Heart right ventricle (tissue), 16 donors: Measurements from ENCODE around the gene SF1. TPM values are rescaled to one million over a fixed set of nuclear protein-coding genes. Genes with fewer than 3 reads are reported as not detected.

ENCODE experiments used
- ATAC-seq, 8 donors: fragments of 200-7000 bp; cut with Tn5 transposase; one replicate each; pipeline ENCODE4 v1.9.1; 2020; ENCODE audit warnings: mild to moderate bottlenecking in 8 of 8, moderate library complexity in 8 of 8, moderate number of reproducible peaks in 1 of 8
- DNase-seq, 2 donors: peaks; one replicate each; pipeline ENCODE4 v3.0.0-alpha.2; 2020
- H3K27ac ChIP-seq, 10 donors: fragments of 200-600 bp; sonication (generic) in 2 of 10; one replicate each; pipeline versions ENCODE4 v1.5.0 to v1.8.0; 2020 to 2022; ENCODE audit warnings: mild to moderate bottlenecking in 3 of 10
- H3K27me3 ChIP-seq, 7 donors: fragments of 200-600 bp; one replicate each; pipeline ENCODE4 v1.8.0; 2021 to 2022; ENCODE audit warnings: mild to moderate bottlenecking in 2 of 7
- H3K36me3 ChIP-seq, 9 donors: fragments of 200-600 bp; sonication (generic) in 1 of 9; one replicate each; pipeline versions ENCODE4 v1.5.0 to v1.8.0; 2020 to 2022; ENCODE audit warnings: mild to moderate bottlenecking in 2 of 9
- H3K4me1 ChIP-seq, 9 donors: fragments of 200-600 bp; sonication (generic) in 1 of 9; one replicate each; pipeline versions ENCODE4 v1.5.0 to v1.8.0; 2020 to 2022; ENCODE audit warnings: mild to moderate bottlenecking in 4 of 9
- H3K4me3 ChIP-seq, 10 donors: fragments of 200-600 bp; sonication (generic) in 2 of 10; one replicate each; pipeline versions ENCODE4 v1.5.0 to v1.8.0; 2020 to 2022; ENCODE audit warnings: mild to moderate bottlenecking in 7 of 10, moderate library complexity in 2 of 10
- H3K9me3 ChIP-seq, 11 donors: fragments of 200-600 bp in 10 of 11; sonication (generic) in 2 of 11; one replicate each; pipeline versions ENCODE4 v1.5.0 to v1.8.0; 2013 to 2022; ENCODE audit warnings: mild to moderate bottlenecking in 2 of 11, control low read depth in 1 of 11, moderate library complexity in 1 of 11
- CTCF ChIP-seq, 9 donors: fragments of 200-600 bp; sonication (generic) in 2 of 9; IDR thresholded peaks; one replicate each; pipeline versions ENCODE4 v1.5.0 to v1.8.0; 2021 to 2022; ENCODE audit warnings: antibody characterized with exemption in 9 of 9, mild to moderate bottlenecking in 5 of 9, moderate library complexity in 1 of 9
- WGBS, 2 donors: extraction: QIAGEN DNeasy Blood & Tissue Kit; methylation state at CpG; one replicate each; pipeline ENCODE4 v1.1.7; 2013; ENCODE audit warnings: inconsistent platforms in 1 of 2; 5-methylcytosine and 5-hydroxymethylcytosine counted together
- intact Hi-C, 10 donors: fragments of 100-400 bp; cut with DNase I; formaldehyde crosslinking; loops; one replicate each; pipeline versions ENCODE4 v1.11.1 to v1.14.2; 2022
- polyA plus RNA-seq, 2 donors: library from polyadenylated mRNA; stranded (reverse); fragments of 200-250 nt; gene quantifications; one replicate each; pipeline ENCODE4 v1.2.3, GENCODE V29; 2013
- total RNA-seq, 10 donors: library from RNA; stranded (reverse); fragmentation: NEBNext Ultra II Directional in 3 of 10; extraction: Animal tissue kit (Norgen Biotek cat#: 25700) in 3 of 10; gene quantifications; one replicate each; pipeline versions ENCODE4 v1.2.1 to v1.2.4, GENCODE V29; 2021 to 2023
- donor health status: Arrhythmogenic right ventricular cardiomyopathy.
- donor health status: ischemic (EF 13 %, LVEDD 7.1; RV severe dilation, severe dysfunction).
- donor health status: healthy with polysubstance abuse.
- donor health status: DM: no; HTN: yes; CAD: no.
- donor health status: DM: no; HTN: no; CAD: no.
- donor health status: ischemic (EF 25% LVEDD 6.9; RV normal size, moderate dysfunction).
- donor health status: ischemic (EF 25% LVEDD 5.7; RV mildly dilated, moderate dysfunction).
- donor health status: healthy.
- donor health status: DM: yes; HTN: yes; CAD: no.
- donor health status: Ischemic cardiomyopathy.
- donor health status: ischemic (EF 35%, LVEDD 5.7; RV mildly dilated, moderate dysfunction).
- donor health status: nonischemic (EF 11% LVEDD 7.7; RV severe dilation, severe dysfunction).
- donor health status: DM: yes; HTN: yes; CAD: no.
- donor health status: PGD.
- donor health status: ischemic (EF 29% LVEDD 5.4; RV normal size, mild dysfunction).
- donor health status: nonischemic (EF 23%, LVEDD 6.1; RV moderate dilation, normal function).

The SF1 gene
- total and polyA plus RNA-seq, 12 donors: 45.6 to 201 (median 160) TPM

DNA sequence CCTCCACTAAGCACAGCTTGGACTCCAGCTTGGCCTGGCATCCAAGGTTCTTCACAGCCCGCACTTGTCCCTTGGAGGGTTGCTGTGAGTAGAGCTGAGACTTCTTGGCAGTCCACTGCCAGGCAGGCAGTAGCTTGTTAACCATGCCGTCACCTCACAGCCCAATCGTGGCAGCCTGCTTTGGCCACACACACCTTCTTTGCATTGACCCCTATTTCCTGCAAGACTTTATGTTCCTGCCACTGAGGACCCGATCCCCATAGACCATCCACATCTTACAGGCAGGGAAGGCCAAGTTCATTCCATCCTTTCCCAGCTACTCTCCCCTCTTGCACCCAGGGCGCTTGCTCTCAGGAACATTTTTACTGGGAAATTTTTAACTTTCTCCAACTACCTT is 16.1 kb downstream of the SF1 start:
- 62 to 66% methylated on average over 5 of the region's 5 CpGs for WGBS, 2 donors
- intact Hi-C loops: no loop called here
- Histone ChIP-seq H3K27me3 (no peaks in the 10 kb centered on the region), H3K9me3 (no peaks in the 10 kb centered on the region), H3K27ac (peak overlapping the region in 8 of 10 donors; percentile 65 to 87 (median 79)), H3K4me1 (peaks cover 33 to 77% (median 70%) of the 10 kb centered on the region in 9 donors), H3K4me3 (no peak overlapping the region), H3K36me3 (peaks cover 4 to 58% (median 36%) of the 10 kb centered on the region in 9 donors)
- ATAC-seq (no peak), DNase-seq (no peak)
- no peak for TF ChIP-seq CTCF (IDR thresholded peaks at IDR 0.05)

DNA sequence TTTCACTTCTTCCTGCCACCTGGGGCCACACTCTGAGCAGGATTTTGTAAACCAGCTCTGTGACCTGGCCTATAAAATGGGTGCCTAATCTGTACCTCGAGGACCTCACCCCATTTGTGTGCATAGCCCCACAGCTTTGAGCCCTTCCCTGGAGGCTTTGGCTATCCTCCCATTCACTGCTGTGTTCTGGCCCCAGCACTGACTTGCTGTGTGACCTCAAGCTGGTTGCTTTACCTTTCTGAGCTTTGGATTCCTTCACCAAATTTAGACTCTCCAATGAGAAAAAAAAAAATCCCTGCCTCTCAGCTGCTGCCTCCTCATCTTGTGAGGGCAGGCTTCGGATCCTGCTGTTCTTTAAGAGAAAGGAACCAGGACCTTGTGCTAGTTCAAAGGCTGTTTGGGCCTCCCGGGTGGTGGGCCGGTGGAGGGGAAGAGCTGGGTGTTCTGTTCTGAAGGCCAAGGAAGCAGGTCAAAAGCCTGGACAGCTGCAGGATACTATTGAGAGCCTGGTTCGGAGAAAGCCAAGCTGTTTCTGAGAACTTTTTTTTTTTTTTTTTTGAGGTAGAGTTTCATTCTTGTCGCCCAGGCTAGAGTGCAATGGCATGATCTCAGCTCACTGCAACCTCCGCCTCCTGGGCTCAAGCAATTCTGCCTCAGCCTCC is 17.5 kb downstream of the SF1 start:
- Histone ChIP-seq H3K9me3 (no peaks in the 10 kb centered on the region), H3K36me3 (peaks cover 0 to 44% (median 23%) of the 10 kb centered on the region in 9 donors), H3K4me1 (peaks cover 33 to 78% (median 68%) of the 10 kb centered on the region in 9 donors), H3K4me3 (no peak overlapping the region), H3K27ac (peak overlapping the region in 9 of 10 donors; percentile 69 to 87 (median 82)), H3K27me3 (no peaks in the 10 kb centered on the region)
- intact Hi-C loops: no loop called here
- no peak for TF ChIP-seq CTCF (IDR thresholded peaks at IDR 0.05)
- DNase-seq (no peak), ATAC-seq (no peak)
- WGBS, 2 donors: 65 to 73% methylated on average over 7 of the region's 7 CpGs

DNA sequence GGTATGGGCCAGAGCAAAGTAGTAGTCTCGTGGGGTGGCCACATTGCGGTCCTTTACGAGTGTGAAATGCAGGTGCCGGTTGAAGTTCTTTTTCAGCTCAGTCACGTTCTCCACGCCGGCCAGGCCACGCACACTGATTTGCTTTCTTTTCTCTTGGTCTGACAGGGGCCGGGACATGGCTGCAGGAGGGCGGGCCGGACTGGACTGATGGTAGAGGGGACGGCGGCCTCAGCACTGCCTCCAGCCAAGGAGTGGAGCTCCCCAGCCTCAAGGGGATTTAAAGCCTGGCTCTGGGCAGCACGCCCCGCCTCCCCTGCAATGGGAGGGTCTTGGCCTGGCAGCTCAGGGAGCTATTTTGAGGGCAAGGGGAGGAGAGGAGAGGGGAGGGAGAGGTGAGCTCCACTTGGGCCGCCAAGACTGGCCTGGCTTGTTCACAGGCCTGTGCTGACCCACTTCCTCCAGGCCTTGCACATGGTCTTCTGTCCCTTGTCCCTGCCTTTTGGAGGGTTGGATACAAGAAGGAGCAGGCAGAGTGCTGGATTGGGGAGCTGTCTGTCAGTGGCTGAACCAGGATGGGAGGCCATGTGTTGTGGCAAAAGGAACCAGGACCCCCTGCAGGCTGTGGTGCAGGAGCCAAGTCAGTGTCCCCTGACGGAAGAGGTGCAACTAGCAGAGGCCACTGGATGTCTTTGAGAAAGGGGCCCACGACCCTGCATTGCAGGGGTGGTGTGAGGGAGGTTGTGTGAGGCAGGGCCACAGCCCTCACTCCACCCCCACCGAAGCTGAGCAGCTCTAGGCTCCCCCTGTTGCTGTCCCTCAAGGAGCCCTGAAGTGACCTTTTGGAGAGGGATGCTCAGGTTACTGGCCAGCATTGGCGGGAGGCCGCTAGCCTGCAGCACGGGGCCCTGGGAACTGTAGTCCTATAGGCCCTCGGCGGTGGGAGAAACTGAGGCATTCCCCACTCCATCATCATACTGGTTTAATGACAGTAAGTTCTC is 18.3 kb downstream of the SF1 start, which contains the start of gene PYGM:
TSS of gene PYGM (minus strand) at position 253 of the 998 bp plus-strand sequence. CDS start at position 177, 76 bp downstream.
- no peak for TF ChIP-seq CTCF (IDR thresholded peaks at IDR 0.05)
- H3K27me3 ChIP-seq: no peaks in the 10 kb centered on the region
- peak within 1 kb of the TSS; percentile 20 to 53 (median 46) for H3K4me3 ChIP-seq
- ATAC-seq (peak; percentile 76 to 88 (median 85)), DNase-seq (peak; percentile 87 to 90)
- H3K4me1 ChIP-seq: peaks cover 33 to 79% (median 61%) of the 10 kb centered on the region in 9 donors
- intact Hi-C loops: no loop called here
- H3K36me3 ChIP-seq: peaks cover 0 to 36% (median 15%) of the 10 kb centered on the region in 9 donors
- WGBS, 2 donors: 16 to 27% methylated on average over 24 of the region's 24 CpGs
- no peaks in the 10 kb centered on the region for H3K9me3 ChIP-seq
- H3K27ac ChIP-seq: peak within 1 kb of the TSS; percentile 34 to 87 (median 82)

GRCh38 chr11:64759131-64759721 is 19.1 kb downstream of the SF1 start:
- Histone ChIP-seq H3K9me3 (no peaks in the 10 kb centered on the region), H3K4me1 (peaks cover 29 to 74% (median 54%) of the 10 kb centered on the region in 9 donors), H3K27me3 (no peaks in the 10 kb centered on the region), H3K36me3 (peaks cover 0 to 28% (median 7%) of the 10 kb centered on the region in 9 donors), H3K27ac (peak overlapping the region; percentile 34 to 87 (median 82)), H3K4me3 (peak overlapping the region; percentile 20 to 53 (median 46))
- WGBS, 2 donors: 36 to 39% methylated on average over 21 of the region's 21 CpGs
- TF ChIP-seq CTCF (IDR thresholded peaks at IDR 0.05): no peak
- intact Hi-C loops: no loop called here
- ATAC-seq (peak in 7 of 8 donors; percentile 0 to 38 (median 15)), DNase-seq (no peak)
